NCI-H748 (cell line): ENCODE results near the gene RASGRF2.
"Not testable (repeated sequence)": the region's sequence is repeated elsewhere in the genome, so short reads cannot be mapped to it uniquely, and the experiment has no call there.

Source experiments
- DNase-seq: peaks from one replicate; lab custom pipeline; 2025; ENCODE audit not compliant: unreplicated experiment; lab: John Stamatoyannopoulos, UW

Gene RASGRF2

DNA sequence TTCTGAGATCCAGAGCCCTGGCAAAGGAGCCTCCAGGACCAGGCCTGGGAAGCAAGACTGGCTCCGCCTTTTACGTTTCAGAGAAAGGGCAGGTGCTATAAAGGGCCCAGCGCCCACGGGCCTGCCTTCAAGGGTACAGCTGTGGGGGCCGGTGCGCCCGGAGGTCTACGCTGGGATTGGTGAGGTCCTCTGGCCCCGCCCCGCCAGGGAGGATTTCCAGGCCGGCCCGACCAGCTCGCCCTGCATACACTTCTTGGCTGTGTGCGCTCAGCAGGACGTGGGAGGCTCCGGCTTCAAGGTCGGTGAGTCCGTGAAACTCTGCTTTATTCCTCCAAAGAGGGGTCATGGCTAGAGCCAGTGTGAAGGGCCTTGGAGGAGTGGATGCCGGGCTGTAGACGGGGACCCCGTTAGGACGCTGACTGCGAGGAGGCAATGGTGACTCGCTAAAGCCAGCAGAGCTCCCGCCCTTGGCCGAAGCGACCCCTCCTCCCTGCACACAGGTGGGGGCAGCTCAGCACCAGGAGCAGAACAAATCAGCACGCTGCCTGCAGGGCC is 273.0 kb downstream of the RASGRF2 start, which contains the start of gene CKMT2:
Gene CKMT2, plus strand, starts transcription at position 243 of the 555 bp plus-strand sequence. CDS start 17,811 bp downstream, outside the sequence.
- no peak for DNase-seq

DNA sequence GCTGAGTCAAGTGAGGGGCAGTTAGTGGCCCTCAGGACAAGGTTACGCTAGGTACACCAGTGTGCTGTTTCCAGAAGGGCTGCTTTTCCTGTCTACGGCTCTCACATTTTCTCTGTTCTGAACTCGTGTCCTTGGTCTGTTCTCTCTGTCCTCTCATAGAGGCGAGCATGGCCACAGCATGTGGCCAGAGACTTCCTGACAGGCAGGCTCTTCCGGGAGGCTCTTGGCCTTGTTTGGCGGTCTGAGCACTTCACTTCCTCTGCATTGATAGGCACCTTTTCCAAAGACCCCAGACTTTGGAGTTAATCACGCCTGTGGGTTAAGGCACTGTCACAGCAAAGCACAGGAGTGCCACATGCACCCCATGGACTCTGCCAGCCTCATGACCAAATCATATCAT is 274.1 kb downstream of the RASGRF2 start:
- no peak for DNase-seq

DNA sequence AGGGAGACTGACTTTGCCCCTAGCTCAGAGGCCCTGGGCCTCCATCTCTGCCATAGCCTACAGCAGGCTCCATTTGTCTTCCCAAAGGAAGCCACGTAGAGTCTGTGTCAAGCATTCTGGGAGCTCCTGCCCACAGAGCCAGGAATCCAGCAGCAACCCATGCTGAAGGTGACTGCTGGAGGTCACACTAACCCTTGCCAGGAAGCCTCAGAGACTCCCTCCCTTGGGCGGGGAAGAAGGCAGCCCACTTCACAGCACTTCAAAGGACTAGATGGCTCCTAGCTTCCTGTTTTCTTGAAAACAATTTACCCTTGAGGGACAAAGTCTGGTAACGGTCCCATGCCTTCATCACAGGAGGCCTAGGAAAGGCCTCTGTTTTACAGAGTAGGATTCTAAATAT is 274.6 kb downstream of the RASGRF2 start:
- no peak for DNase-seq

GRCh38 chr5:81235287-81236072 is 275.3 kb downstream of the RASGRF2 start:
- DNase-seq = no peak

DNA sequence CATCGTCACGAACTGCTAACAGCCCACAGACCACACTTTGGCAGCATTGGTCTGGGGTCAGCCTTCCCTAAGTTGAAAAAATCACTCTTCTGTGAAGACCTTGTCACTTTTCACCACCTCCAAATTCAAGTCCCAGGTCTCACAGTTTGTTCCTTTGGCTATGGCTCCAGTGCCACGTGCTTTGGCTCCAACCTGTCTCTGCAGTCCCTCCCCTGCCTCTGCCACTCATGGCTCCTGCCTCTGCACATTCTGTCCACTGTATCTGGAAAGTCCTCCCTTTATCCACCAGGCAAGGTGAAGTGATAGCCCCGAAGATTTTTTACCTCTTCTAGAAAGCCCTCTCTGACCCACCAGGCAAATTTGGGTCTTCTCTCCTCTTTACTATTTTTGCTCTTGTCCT is 278.3 kb downstream of the RASGRF2 start:
- DNase-seq = no peak

GRCh38 chr5:81239613-81240012 is 279.4 kb downstream of the RASGRF2 start:
- DNase-seq = no peak

GRCh38 chr5:81241001-81241400 is 280.8 kb downstream of the RASGRF2 start:
- no peak for DNase-seq

- no peak for DNase-seq
Observed at GRCh38 chr5:81241961-81242648, 281.9 kb downstream of the RASGRF2 start.

GRCh38 chr5:81242906-81243436 is 282.8 kb downstream of the RASGRF2 start:
- no peak for DNase-seq

DNA sequence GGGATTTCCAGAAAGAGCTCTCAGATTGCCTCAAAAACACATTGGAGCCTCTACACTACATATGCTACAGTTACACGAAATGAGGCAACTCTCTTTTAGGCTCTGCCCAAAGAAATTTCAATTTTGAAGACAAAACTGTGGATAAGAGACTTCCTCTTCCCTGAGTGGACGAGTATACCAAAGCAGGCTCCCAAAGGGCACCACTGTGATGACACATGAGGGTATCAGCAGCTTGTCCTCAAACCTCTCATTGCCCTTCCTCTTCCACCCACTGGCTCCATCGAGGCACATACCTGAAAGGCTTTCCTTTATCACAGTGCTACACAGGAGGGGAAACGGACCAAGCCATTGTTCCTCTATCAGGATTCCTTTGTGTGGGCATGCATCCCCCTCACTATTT is 284.3 kb downstream of the RASGRF2 start:
- no peak for DNase-seq

- DNase-seq = no peak
Observed at GRCh38 chr5:81245871-81246235, 285.7 kb downstream of the RASGRF2 start.

DNA sequence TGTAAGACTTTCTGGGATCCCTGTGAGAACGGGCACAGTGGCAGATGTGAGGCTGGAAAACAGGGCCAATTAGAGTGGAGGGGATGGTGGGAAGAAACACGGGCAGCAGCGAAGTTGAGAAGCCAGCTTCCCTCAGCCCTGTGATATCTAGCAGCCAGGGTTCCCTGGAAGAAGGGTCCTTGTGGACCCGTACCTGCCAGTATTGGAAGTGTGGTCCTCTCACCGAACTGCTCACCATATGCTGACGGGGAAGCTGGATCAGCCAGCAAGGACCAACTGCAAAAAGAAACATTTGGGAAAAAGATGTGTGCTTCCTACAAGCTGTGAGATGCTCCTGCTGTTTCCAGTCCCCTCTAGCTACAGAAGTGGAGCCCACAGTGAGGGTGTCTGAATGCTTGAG is 286.5 kb downstream of the RASGRF2 start:
- DNase-seq = no peak

DNA sequence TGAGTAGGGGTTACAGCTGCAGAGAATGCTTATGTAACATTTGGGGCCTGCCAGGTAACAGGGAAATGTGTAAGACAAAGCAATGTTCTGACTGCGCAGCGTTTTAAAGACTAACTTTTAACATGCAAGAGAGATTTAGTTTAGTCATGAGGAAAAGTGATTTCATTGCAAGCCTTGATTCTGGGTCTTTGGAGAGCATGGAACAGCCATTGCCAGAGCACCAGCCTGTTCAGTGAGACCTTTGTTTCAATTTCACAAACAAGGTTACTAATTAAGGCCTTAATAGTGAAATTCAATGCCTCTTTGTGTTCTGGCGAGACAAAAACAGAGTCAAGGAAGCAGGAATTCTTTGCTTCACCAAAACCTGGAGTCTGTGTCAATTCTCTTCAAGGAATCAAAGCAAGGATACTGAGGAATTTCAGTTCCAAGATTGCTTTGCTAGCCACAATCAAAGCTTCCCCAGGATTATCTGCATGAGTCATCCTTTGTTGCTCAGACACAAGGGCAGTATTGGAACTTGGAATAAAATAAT is 287.3 kb downstream of the RASGRF2 start:
- no peak for DNase-seq

- DNase-seq = peak; percentile 75
Observed at GRCh38 chr5:81249240-81249639, 289.1 kb downstream of the RASGRF2 start.

- DNase-seq = no peak
Observed at GRCh38 chr5:81250004-81250403, 289.8 kb downstream of the RASGRF2 start.

DNA sequence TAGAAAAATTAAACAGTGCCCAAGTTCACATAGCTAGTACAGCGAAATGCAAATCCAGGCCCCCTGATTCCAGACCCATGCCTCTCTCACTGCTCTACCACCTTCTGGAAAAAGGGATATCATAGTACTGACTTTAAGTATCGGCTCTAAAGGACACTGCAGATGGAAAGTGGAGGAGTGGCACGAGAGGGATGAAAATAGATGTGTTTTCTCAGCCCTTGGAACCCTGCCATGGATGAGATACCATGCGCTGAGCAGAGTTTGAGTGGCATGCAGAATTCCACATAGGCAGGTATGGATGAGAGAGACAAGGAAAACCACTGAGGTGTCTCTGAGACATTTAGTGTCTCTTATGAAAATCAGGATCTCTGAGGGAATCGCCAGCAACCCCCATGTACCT is 291.8 kb downstream of the RASGRF2 start:
- DNase-seq = no peak

DNA sequence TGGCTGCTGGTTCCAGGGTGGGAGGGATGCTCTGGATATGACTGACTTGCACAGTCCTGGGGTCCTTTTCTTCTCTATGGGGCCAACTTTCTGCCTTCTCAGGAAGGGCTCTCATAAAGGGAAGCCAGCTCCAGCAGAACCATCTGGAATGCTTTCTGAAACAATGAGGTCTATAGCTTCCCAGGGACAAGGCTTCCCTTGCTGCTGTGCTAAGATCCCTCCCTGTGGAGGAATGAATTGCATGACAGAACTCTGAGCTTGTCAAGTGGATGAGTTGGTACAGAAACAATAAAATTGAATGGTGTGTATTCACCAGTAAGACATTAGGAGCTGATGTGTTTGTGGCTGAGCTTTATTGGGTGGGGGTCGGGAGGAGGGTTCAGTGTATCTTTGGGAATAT is 292.7 kb downstream of the RASGRF2 start:
- no peak for DNase-seq

- no peak for DNase-seq
Observed at GRCh38 chr5:81253875-81254274, 293.7 kb downstream of the RASGRF2 start.

DNA sequence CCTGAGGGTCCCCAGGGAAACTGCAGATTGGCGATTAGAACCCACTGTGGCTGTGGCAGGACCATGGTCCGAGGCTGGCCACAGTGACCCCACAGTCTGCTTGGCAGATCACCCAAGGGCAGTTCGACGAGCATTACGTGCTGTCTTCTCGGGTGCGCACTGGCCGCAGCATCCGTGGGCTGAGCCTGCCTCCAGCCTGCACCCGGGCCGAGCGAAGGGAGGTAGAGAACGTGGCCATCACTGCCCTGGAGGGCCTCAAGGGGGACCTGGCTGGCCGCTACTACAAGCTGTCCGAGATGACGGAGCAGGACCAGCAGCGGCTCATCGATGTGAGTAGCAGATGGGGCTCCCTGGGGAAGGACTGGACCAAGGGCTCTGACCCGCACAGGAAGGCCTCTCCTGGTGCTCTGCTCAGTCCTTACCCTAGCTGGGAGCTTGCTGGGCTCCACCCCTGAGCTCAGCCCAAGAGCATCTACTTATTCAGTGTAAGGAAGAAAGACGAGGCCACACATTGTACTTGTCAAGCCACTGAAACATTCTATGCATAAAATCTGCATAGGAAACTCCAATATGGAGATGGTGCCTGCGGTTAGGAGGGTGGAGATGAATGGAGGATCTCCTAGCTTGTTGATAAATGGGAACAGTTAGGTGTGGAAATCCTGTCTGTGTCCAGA is 294.9 kb downstream of the RASGRF2 start:
- no peak for DNase-seq

- no peak for DNase-seq
Observed at GRCh38 chr5:81256766-81257165, 296.6 kb downstream of the RASGRF2 start.

GRCh38 chr5:81262796-81263195 is 302.6 kb downstream of the RASGRF2 start:
- DNase-seq = not testable (repeated sequence)
